HEK293 (cell line): ENCODE results near the gene FOXB2.

Experiments
- CTCF ChIA-PET: fragments of 350-600 bp; formaldehyde crosslinking; extraction: SDS; loops from one replicate; lab custom pipeline; 2021; ENCODE audit warnings: antibody characterized with exemption; lab: Yijun Ruan, JAX
- POLR2A ChIA-PET: fragments of 300-600 bp; formaldehyde crosslinking; extraction: SDS; loops from one replicate; lab custom pipeline; 2020; ENCODE audit warnings: antibody characterized with exemption, inconsistent platforms; lab: Yijun Ruan, JAX
- H3K27ac ChIP-seq: fragments of 200-500 bp; sonication (Bioruptor generic); 2 replicates; pipeline ENCODE4 v1.5.1; 2014; ENCODE audit warnings: low read depth, low read length, control low read depth, inconsistent platforms; ENCODE audit errors: extremely low read depth
- H3K36me3 ChIP-seq, 2 experiments: fragments of 200-500 bp in 1 of 2; sonication (Bioruptor generic) in 1 of 2; 1 replicate in 1 of 2; 2 replicates in 1 of 2; pipeline ENCODE4 v1.5.1; 2014 to 2017; ENCODE audit warnings: inconsistent platforms in 2 of 2, low read length in 2 of 2; ENCODE audit not compliant: control insufficient read depth in 2 of 2, insufficient read depth in 1 of 2
- H3K4me1 ChIP-seq: fragments of 200-500 bp; sonication (Bioruptor generic); 2 replicates; pipeline ENCODE4 v1.5.1; 2014; ENCODE audit warnings: mild to moderate bottlenecking, low read length, inconsistent platforms; ENCODE audit not compliant: control insufficient read depth, insufficient read depth
- H3K4me3 ChIP-seq: 2 replicates; pipeline ENCODE4 v1.5.1; 2011; ENCODE audit warnings: low read depth, mild to moderate bottlenecking, control low read depth, low read length, moderate library complexity
- H3K9me3 ChIP-seq: fragments of 200-500 bp; sonication (Bioruptor generic); 2 replicates; pipeline ENCODE4 v1.5.1; 2014; ENCODE audit warnings: low read depth, low read length, inconsistent platforms; ENCODE audit not compliant: control insufficient read depth, insufficient read depth
- AEBP2 ChIP-seq: fragments of 450-650 bp; formaldehyde crosslinking; IDR thresholded peaks from 2 replicates; pipeline ENCODE4 v1.5.1; 2016; ENCODE audit warnings: missing biosample characterization, missing genetic modification characterization, borderline replicate concordance
- KLF16 ChIP-seq: fragments of 450-650 bp; formaldehyde crosslinking; IDR thresholded peaks from 2 replicates; pipeline ENCODE4 v1.5.1; 2017; ENCODE audit warnings: missing biosample characterization, missing genetic modification characterization
- MYNN ChIP-seq: fragments of 450-650 bp; formaldehyde crosslinking; IDR thresholded peaks from 2 replicates; pipeline ENCODE4 v1.5.1; 2016; ENCODE audit warnings: missing biosample characterization, missing genetic modification characterization, borderline replicate concordance
- REST ChIP-seq: fragments of 450-650 bp; formaldehyde crosslinking; IDR thresholded peaks from 2 replicates; pipeline ENCODE4 v1.5.1; 2016; ENCODE audit warnings: missing biosample characterization, missing genetic modification characterization
- SP3 ChIP-seq: fragments of 450-650 bp; formaldehyde crosslinking; IDR thresholded peaks from 2 replicates; pipeline ENCODE4 v1.5.1; 2016; ENCODE audit warnings: missing biosample characterization, missing genetic modification characterization
- ZBTB21 ChIP-seq: fragments of 450-650 bp; formaldehyde crosslinking; IDR thresholded peaks from 2 replicates; pipeline ENCODE4 v1.5.1; 2017; ENCODE audit warnings: missing biosample characterization, missing genetic modification characterization
- ZNF114 ChIP-seq: fragments of 450-650 bp; formaldehyde crosslinking; IDR thresholded peaks from 2 replicates; pipeline ENCODE4 v1.5.0; 2017; ENCODE audit warnings: missing biosample characterization, missing genetic modification characterization
- ZNF132 ChIP-seq: fragments of 450-650 bp; formaldehyde crosslinking; IDR thresholded peaks from 2 replicates; pipeline ENCODE4 v1.5.1; 2017; ENCODE audit warnings: missing biosample characterization, missing genetic modification characterization, borderline replicate concordance
- ZNF221 ChIP-seq: fragments of 450-650 bp; formaldehyde crosslinking; IDR thresholded peaks from 2 replicates; pipeline ENCODE4 v1.5.1; 2017; ENCODE audit warnings: missing biosample characterization, missing genetic modification characterization, borderline replicate concordance
- ZNF23 ChIP-seq: fragments of 450-650 bp; formaldehyde crosslinking; IDR thresholded peaks from 2 replicates; pipeline ENCODE4 v1.5.1; 2016; ENCODE audit warnings: missing biosample characterization, missing genetic modification characterization, borderline replicate concordance
- ZNF324 ChIP-seq: fragments of 450-650 bp; formaldehyde crosslinking; IDR thresholded peaks from 2 replicates; pipeline ENCODE4 v1.5.1; 2016; ENCODE audit warnings: missing biosample characterization, missing genetic modification characterization
- ZNF335 ChIP-seq: fragments of 450-650 bp; formaldehyde crosslinking; conservative IDR thresholded peaks from 2 replicates; pipeline ENCODE4 v1.5.1; 2016; ENCODE audit warnings: missing biosample characterization, missing genetic modification characterization
- ZNF341 ChIP-seq: fragments of 450-650 bp; formaldehyde crosslinking; IDR thresholded peaks from 2 replicates; pipeline ENCODE4; 2016; ENCODE audit warnings: low read depth, missing biosample characterization, missing genetic modification characterization
- ZNF423 ChIP-seq: fragments of 450-650 bp; formaldehyde crosslinking; IDR thresholded peaks from 2 replicates; pipeline ENCODE4 v1.5.1; 2016; ENCODE audit warnings: missing biosample characterization, missing genetic modification characterization
- ZNF488 ChIP-seq: fragments of 450-650 bp; formaldehyde crosslinking; IDR thresholded peaks from 2 replicates; pipeline ENCODE4 v1.5.1; 2016; ENCODE audit warnings: missing biosample characterization, missing genetic modification characterization
- ZNF558 ChIP-seq: fragments of 450-650 bp; formaldehyde crosslinking; IDR thresholded peaks from 2 replicates; pipeline ENCODE4 v1.5.1; 2016; ENCODE audit warnings: missing biosample characterization, missing genetic modification characterization
- ZNF585B ChIP-seq: fragments of 450-650 bp; formaldehyde crosslinking; IDR thresholded peaks from 2 replicates; pipeline ENCODE4 v1.5.1; 2016; ENCODE audit warnings: missing biosample characterization, missing genetic modification characterization
- ZNF623 ChIP-seq: fragments of 450-650 bp; formaldehyde crosslinking; IDR thresholded peaks from 2 replicates; pipeline ENCODE4 v1.5.1; 2016; ENCODE audit warnings: missing biosample characterization, missing genetic modification characterization
- ZNF654 ChIP-seq: fragments of 450-650 bp; formaldehyde crosslinking; IDR thresholded peaks from 2 replicates; pipeline ENCODE4 v1.5.1; 2016; ENCODE audit warnings: low read depth, missing biosample characterization, missing genetic modification characterization
- ZNF777 ChIP-seq: fragments of 450-650 bp; formaldehyde crosslinking; IDR thresholded peaks from 2 replicates; pipeline ENCODE4 v1.5.1; 2017; ENCODE audit warnings: missing biosample characterization, missing genetic modification characterization, borderline replicate concordance
- ZNF792 ChIP-seq: fragments of 450-650 bp; formaldehyde crosslinking; IDR thresholded peaks from 2 replicates; pipeline ENCODE4 v1.5.1; 2016; ENCODE audit warnings: missing biosample characterization, missing genetic modification characterization
- TF ChIP-seq, protein P1 (sequence below): fragments of 450-650 bp; formaldehyde crosslinking; IDR thresholded peaks from 2 replicates; pipeline ENCODE4 v1.5.1; 2016; ENCODE audit warnings: missing biosample characterization, missing genetic modification characterization

FOXB2 gene

GRCh38 chr9:76996700-76997099, 22.8 kb upstream of the FOXB2 start:
- H3K4me1 ChIP-seq = no peaks in the 10 kb centered on the region
- no peaks in the 10 kb centered on the region for H3K9me3 ChIP-seq
- CTCF ChIA-PET = interaction anchor here (0.5 to 7.5 kb wide), 18 partner anchors 10 to 261 kb away, joined by 3 to 92 read pairs (median 4); no protein-coding TSS in a partner anchor
- H3K36me3 ChIP-seq = no peaks in the 10 kb centered on the region
- no peak overlapping the region for H3K27ac ChIP-seq
- H3K4me3 ChIP-seq = no peak overlapping the region
- POLR2A ChIA-PET = interaction anchor here (0.5 kb wide), 1 partner anchor 85 kb away, joined by 4 read pairs; no protein-coding TSS in a partner anchor
- TF ChIP-seq, protein P1, sequence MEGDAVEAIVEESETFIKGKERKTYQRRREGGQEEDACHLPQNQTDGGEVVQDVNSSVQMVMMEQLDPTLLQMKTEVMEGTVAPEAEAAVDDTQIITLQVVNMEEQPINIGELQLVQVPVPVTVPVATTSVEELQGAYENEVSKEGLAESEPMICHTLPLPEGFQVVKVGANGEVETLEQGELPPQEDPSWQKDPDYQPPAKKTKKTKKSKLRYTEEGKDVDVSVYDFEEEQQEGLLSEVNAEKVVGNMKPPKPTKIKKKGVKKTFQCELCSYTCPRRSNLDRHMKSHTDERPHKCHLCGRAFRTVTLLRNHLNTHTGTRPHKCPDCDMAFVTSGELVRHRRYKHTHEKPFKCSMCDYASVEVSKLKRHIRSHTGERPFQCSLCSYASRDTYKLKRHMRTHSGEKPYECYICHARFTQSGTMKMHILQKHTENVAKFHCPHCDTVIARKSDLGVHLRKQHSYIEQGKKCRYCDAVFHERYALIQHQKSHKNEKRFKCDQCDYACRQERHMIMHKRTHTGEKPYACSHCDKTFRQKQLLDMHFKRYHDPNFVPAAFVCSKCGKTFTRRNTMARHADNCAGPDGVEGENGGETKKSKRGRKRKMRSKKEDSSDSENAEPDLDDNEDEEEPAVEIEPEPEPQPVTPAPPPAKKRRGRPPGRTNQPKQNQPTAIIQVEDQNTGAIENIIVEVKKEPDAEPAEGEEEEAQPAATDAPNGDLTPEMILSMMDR (tag by site-specific recombination) = peak; percentile 45
- TF ChIP-seq ZNF654 (tag by site-specific recombination) = peak; percentile 26; the same call in 1 of the 2 replicates
- no peak for TF ChIP-seq ZNF23 (tag by site-specific recombination)

GRCh38 chr9:76999261-76999660, 20.2 kb upstream of the FOXB2 start:
- Histone ChIP-seq H3K4me3 (no peak overlapping the region), H3K27ac (no peak overlapping the region), H3K4me1 (no peaks in the 10 kb centered on the region), H3K9me3 (no peaks in the 10 kb centered on the region), H3K36me3 (no peaks in the 10 kb centered on the region)
- ChIA-PET POLR2A (no interaction called here), CTCF (interaction anchor here (7.5 kb wide), 1 partner anchor 190 kb away, joined by 92 read pairs; no protein-coding TSS in a partner anchor)
- TF ChIP-seq ZNF558 (tag by site-specific recombination) = no peak
- TF ChIP-seq ZNF585B (tag by site-specific recombination) = no peak
- no peak for TF ChIP-seq ZNF341
- no peak for TF ChIP-seq ZNF114 (tag by site-specific recombination)
- TF ChIP-seq ZNF423 = no peak
- no peak for TF ChIP-seq MYNN
- no peak for TF ChIP-seq KLF16 (tag by site-specific recombination)
- TF ChIP-seq ZNF777 = no peak
- TF ChIP-seq ZNF132 = no peak
- TF ChIP-seq ZNF324 = no peak
- TF ChIP-seq AEBP2 (tag by site-specific recombination) = no peak
- no peak for TF ChIP-seq ZNF488 (tag by site-specific recombination)
- TF ChIP-seq ZBTB21 (tag by site-specific recombination) = no peak
- no peak for TF ChIP-seq ZNF654 (tag by site-specific recombination)
- TF ChIP-seq ZNF623 (tag by site-specific recombination) = no peak
- TF ChIP-seq ZNF221 (tag by site-specific recombination) = no peak
- TF ChIP-seq ZNF335 (tag by site-specific recombination) = no peak
- TF ChIP-seq, all 188 proteins: peak for 0

DNA sequence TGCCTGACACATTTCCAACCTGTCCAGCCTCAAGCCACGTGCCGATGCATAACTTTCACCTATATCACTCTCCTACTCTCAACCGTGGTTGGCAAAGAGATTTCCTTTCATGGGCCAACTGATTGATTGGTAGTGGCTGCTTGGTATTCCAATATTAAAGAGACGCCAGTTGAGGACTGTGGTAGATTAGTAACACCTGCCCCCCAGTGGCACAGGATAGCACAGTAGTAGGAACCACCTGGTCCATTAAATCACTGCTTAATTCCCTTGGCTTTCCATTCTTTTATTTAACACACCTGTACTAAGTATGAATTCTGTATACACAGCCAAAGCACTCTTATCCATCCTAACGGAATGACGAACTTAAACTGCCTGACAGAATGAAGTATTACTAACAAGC, 19.1 kb upstream of the FOXB2 start:
- TF ChIP-seq ZNF792 (tag by site-specific recombination) (no peak), REST (tag by site-specific recombination) (no peak), SP3 (tag by site-specific recombination) (no peak)
- no peak overlapping the region for H3K27ac ChIP-seq
- ChIA-PET CTCF (interaction anchor here (7.5 kb wide), 1 partner anchor 191 kb away, joined by 92 read pairs; no protein-coding TSS in a partner anchor), POLR2A (no interaction called here)
- no peaks in the 10 kb centered on the region for H3K9me3 ChIP-seq
- no peaks in the 10 kb centered on the region for H3K36me3 ChIP-seq
- no peaks in the 10 kb centered on the region for H3K4me1 ChIP-seq
- no peak overlapping the region for H3K4me3 ChIP-seq
